Suprapubic skin (tissue), 4 donors: ENCODE data around the gene STX16. TPM values are rescaled to one million over a fixed set of nuclear protein-coding genes. Genes with fewer than 3 reads are reported as not detected.
A peak's percentile ranks its signal among the peaks of the same experiment; 100 is the strongest.

ENCODE experiments used
- DNase-seq, 2 donors: peaks; one replicate each; pipeline ENCODE4 v3.0.0-alpha.2; 2019; ENCODE audit warnings: low spot score in 2 of 2
- H3K27ac ChIP-seq: fragments of 200-600 bp; sonication (generic); one replicate; pipeline ENCODE4 v1.5.1; 2019
- H3K27me3 ChIP-seq: fragments of 200-600 bp; sonication (generic); one replicate; pipeline ENCODE4 v1.5.1; 2019
- H3K36me3 ChIP-seq: fragments of 200-600 bp; sonication (generic); one replicate; pipeline ENCODE4 v1.5.1; 2019
- H3K4me1 ChIP-seq: fragments of 200-600 bp; sonication (generic); one replicate; pipeline ENCODE4 v1.5.1; 2019
- H3K4me3 ChIP-seq: fragments of 200-600 bp; sonication (generic); one replicate; pipeline ENCODE4 v1.5.1; 2019; ENCODE audit warnings: mild to moderate bottlenecking
- H3K9me3 ChIP-seq: fragments of 200-600 bp; sonication (generic); one replicate; pipeline ENCODE4 v1.5.1; 2019
- EP300 ChIP-seq: sonication (generic); formaldehyde crosslinking; IDR thresholded peaks from one replicate; pipeline ENCODE4 v1.6.1; 2017; ENCODE audit warnings: antibody characterized with exemption
- POLR2A ChIP-seq, 2 donors: fragments of 450-650 bp; IDR thresholded peaks; one replicate each; pipeline ENCODE4 v1.6.1; 2017; ENCODE audit warnings: antibody characterized with exemption in 2 of 2, mild to moderate bottlenecking in 2 of 2, moderate library complexity in 2 of 2
- POLR2AphosphoS5 ChIP-seq, 3 donors: sonication (generic); formaldehyde crosslinking; IDR thresholded peaks; one replicate each; pipeline ENCODE4 v1.6.1; 2017; ENCODE audit warnings: antibody characterized with exemption in 3 of 3
- WGBS: methylation state at CpG from one replicate; pipeline ENCODE4 v1.1.5; 2018; 5-methylcytosine and 5-hydroxymethylcytosine counted together
- total RNA-seq, 4 donors: library from RNA; depleted of rRNA; stranded (reverse); fragments of >200 nt; gene quantifications; one replicate each; pipeline ENCODE4 v1.1.0, GENCODE V29; 2016
- TF ChIP-seq, protein P1 (sequence below), 2 donors: fragments of 200-600 bp in 1 of 2; fragments of 450-650 bp in 1 of 2; sonication (generic) in 1 of 2; IDR thresholded peaks; one replicate each; pipeline ENCODE4 v1.5.1; 2016 to 2019; ENCODE audit warnings: antibody characterized with exemption in 2 of 2, mild to moderate bottlenecking in 1 of 2, moderate library complexity in 1 of 2

The STX16 gene
- total RNA-seq, 4 donors from 2014 or later = 35.6 to 138 (median 50.9) TPM

DNA sequence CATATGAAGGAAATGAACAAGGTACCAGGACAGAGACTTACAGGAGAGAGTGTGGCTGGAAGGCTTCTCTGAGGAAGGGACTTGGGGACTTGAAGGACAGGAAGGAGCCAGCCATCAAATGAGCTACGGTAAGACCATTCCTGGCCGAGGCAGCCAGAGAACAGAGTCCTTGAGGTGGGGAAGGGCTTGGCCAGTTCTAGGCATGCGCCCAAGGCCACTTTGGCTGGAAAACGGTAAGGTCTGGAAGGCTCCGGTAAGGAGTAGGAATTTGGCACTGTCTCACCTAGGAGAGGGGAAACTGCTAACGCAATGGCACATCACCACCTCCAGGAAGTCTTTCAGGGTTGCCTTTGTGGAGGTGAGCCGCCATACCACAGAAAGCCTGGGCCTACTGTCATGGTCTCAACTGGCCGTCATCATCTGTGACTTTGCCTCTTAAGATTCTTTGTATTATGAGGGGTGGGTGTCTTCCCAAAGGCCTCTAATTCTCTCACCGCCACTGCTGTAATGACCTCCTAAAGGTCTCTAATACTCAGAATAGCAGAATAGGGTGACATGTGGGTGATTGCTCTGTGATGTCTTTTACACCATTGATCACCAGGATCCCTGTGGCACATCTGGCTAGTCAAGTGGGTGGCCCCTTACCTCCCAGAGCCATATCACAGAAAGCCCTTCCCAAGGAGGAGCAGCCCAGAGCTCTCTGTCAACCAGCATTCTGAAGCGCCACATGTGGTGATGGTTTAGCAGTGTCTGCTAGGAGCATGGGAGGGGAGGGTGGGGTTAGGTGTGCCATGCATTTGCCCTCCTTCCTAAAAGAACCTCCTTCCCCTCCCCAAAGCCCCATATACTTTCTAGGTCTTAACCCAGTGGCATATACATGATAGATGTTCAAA, 17.7 kb upstream of the STX16 start:
- no peaks in the 10 kb centered on the region for H3K27me3 ChIP-seq
- no peaks in the 10 kb centered on the region for H3K4me1 ChIP-seq
- TF ChIP-seq, protein P1, sequence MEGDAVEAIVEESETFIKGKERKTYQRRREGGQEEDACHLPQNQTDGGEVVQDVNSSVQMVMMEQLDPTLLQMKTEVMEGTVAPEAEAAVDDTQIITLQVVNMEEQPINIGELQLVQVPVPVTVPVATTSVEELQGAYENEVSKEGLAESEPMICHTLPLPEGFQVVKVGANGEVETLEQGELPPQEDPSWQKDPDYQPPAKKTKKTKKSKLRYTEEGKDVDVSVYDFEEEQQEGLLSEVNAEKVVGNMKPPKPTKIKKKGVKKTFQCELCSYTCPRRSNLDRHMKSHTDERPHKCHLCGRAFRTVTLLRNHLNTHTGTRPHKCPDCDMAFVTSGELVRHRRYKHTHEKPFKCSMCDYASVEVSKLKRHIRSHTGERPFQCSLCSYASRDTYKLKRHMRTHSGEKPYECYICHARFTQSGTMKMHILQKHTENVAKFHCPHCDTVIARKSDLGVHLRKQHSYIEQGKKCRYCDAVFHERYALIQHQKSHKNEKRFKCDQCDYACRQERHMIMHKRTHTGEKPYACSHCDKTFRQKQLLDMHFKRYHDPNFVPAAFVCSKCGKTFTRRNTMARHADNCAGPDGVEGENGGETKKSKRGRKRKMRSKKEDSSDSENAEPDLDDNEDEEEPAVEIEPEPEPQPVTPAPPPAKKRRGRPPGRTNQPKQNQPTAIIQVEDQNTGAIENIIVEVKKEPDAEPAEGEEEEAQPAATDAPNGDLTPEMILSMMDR (IDR thresholded peaks at IDR 0.05) = no peak
- no peak for TF ChIP-seq POLR2A (IDR thresholded peaks at IDR 0.05)
- TF ChIP-seq POLR2AphosphoS5 (IDR thresholded peaks at IDR 0.05) = no peak
- no peak for TF ChIP-seq EP300
- 90% methylated on average over 10 of the region's 10 CpGs for WGBS
- no peak overlapping the region for H3K4me3 ChIP-seq
- no peak overlapping the region for H3K27ac ChIP-seq
- no peaks in the 10 kb centered on the region for H3K9me3 ChIP-seq
- no peaks in the 10 kb centered on the region for H3K36me3 ChIP-seq
- no peak for DNase-seq

DNA sequence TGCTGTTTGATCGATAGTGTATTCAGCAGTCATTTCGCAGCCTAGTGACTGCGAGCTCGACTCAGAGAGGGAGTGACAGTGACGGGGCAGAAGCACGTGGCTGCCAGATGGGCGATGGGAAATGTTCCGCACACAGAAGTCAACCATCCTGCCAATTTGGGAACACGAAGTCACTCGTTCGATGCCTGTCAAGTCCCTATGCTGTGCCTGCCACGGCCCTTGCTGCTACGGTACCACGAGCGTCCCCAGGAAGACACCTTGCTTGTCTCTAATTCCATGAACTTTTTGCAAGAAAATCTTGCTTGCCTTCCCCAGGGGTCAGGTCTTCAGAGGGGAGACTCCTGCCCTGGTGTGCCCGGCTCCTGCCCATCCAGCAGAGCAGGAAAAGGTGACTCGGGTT, 17.0 kb upstream of the STX16 start:
- Histone ChIP-seq H3K4me1 (no peaks in the 10 kb centered on the region), H3K27ac (no peak overlapping the region), H3K9me3 (no peaks in the 10 kb centered on the region), H3K36me3 (no peaks in the 10 kb centered on the region), H3K27me3 (no peaks in the 10 kb centered on the region), H3K4me3 (no peak overlapping the region)
- DNase-seq = peak in 1 of 2 donors; percentile 26
- TF ChIP-seq, protein P1 (IDR thresholded peaks at IDR 0.05) = no peak
- TF ChIP-seq EP300 = no peak
- TF ChIP-seq POLR2A (IDR thresholded peaks at IDR 0.05) = no peak
- no peak for TF ChIP-seq POLR2AphosphoS5 (IDR thresholded peaks at IDR 0.05)
- WGBS = 72% methylated on average over 15 of the region's 17 CpGs

DNA sequence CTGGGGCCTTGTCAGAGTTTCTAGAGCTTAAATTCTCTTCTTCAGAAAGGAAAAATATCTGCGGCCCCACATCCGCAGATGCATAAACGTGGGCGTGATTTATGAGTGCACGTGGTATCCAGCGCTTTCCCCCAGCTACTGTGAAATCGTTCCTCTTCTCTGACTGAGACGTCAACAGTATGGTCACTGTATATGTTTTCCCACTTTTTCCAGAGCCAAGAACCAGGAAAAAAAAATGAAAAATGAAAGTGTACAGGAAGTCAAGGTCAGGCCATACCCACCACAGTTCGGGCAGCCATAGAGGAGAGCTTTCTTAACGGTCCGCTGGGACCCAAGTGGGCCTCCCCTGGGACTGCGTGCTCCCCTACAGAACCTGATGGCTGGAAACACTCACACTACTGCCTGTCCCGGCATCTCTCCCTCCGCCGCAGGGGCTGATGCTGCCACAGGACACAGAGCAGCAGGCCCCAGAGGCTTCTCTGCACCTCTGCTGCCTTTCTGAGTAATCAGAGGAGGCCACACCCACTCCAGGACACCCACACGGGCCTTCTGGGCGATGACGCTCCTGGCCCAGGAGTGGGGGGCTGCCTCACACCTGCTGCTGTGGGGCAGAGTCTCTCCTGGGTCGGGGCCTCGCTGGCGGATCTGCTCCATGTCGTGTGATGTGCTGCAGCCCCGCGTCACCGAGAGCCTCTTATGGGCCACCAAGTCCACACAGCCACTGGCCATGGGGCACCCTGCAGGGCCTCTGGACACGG, 16.4 kb upstream of the STX16 start:
- H3K27ac ChIP-seq = no peak overlapping the region

DNA sequence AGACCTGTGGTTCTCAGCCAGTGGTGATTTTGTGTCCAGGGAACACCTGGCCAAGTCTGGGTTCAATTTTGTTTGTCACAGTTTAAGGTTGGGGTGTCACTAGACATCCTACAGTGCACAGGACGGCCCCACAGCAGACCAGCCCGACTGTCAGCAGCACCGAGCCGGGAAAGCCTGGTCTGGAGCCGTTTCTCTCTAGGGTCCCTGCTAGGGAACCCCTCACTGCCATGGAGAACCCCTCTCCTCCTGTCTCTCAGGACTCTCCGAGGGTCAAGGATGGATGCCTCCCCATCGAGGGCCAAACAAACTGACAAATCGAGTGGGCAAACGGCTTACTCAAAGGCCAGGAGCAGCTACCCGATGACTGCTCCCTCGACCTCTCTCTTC, 15.8 kb upstream of the STX16 start:
- TF ChIP-seq POLR2A (IDR thresholded peaks at IDR 0.05) = no peak
- TF ChIP-seq, protein P1 (IDR thresholded peaks at IDR 0.05) = no peak
- TF ChIP-seq POLR2AphosphoS5 (IDR thresholded peaks at IDR 0.05) = no peak
- TF ChIP-seq EP300 = no peak
- 88% methylated on average over 10 of the region's 11 CpGs for WGBS
- no peak overlapping the region for H3K27ac ChIP-seq
- no peaks in the 10 kb centered on the region for H3K4me1 ChIP-seq
- no peaks in the 10 kb centered on the region for H3K27me3 ChIP-seq
- DNase-seq = peak in 1 of 2 donors; percentile 20
- no peaks in the 10 kb centered on the region for H3K9me3 ChIP-seq
- no peak overlapping the region for H3K4me3 ChIP-seq
- no peaks in the 10 kb centered on the region for H3K36me3 ChIP-seq

More for the DNA sequence above, 16.4 kb upstream of the STX16 start:
- WGBS = 49% methylated on average over 15 of the region's 26 CpGs
- Histone ChIP-seq H3K4me3 (no peak overlapping the region), H3K27me3 (no peaks in the 10 kb centered on the region), H3K9me3 (no peaks in the 10 kb centered on the region), H3K36me3 (no peaks in the 10 kb centered on the region), H3K4me1 (no peaks in the 10 kb centered on the region)
- TF ChIP-seq EP300 (no peak), POLR2AphosphoS5 (IDR thresholded peaks at IDR 0.05) (no peak), POLR2A (IDR thresholded peaks at IDR 0.05) (no peak)
- TF ChIP-seq, protein P1 (IDR thresholded peaks at IDR 0.05) = no peak
- DNase-seq = peak in 1 of 2 donors; percentile 48
